DMS79 (cell line): ENCODE results near the gene PAPPA.
A peak's percentile ranks its signal among the peaks of the same experiment; 100 is the strongest.

Experiments used
- DNase-seq: peaks from one replicate; lab custom pipeline; 2025; lab: John Stamatoyannopoulos, UW

Gene PAPPA

DNA sequence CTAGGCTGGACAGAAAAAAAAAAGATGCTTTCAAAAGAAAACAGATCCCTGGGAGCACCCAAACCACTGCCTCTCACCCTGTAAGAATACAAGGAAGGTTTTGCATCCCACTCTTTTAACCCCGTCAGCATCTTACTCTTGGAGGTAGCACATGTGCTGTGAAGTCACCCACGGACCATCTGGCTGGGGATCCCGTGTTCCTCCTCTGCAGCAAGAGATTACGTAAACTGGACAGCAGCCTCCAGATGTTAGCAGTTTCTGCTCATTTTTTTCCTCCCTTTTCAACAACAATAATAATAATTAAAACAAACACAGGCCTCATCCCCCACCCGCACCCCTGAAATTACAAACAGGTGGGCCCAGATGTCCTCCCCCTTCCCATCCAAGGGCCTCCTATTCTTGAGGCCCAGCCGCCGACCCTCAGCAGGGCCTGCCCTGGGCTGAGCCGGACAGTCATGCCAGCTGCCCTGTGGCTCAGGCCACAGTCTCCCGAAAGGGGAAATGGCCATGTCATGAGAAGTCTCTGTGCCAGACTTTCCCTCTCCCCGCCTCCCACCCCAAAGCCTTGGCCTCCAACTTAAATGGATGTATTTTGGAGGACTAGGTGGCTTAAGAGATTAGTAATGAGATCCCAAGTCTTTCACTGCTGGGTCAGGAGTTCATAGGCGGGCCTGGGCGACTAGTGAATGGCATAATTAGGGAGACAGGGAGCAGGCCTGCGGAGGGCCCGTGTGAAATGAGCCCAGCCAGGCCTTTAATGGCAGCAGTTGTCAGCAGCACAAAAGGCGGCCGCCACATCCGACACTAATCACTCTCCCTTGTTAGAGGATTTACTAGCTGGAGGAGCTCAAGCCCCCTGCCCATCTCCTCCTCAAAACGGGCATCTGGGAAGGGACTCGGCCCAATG lies 165.1 kb downstream of the PAPPA start:
- no peak for DNase-seq

DNA sequence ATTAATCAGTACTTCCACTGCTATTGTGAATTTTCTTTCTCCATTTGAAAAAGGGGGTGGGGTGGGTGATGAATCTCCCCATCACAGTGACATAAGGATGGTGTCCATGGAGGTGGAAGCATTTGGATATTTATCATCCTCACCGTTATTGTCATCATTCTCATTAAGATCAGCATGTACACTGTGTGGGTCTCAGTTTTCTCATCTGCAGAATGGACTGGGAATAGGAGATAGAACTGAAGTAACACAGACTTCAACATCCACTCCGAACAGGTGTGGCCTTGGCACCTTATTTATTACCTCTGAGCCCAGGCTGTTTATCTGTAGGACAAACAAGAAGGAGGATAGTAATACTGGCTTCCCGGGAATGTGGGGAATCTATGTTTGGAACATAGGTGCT lies 165.9 kb downstream of the PAPPA start:
- no peak for DNase-seq

DNA sequence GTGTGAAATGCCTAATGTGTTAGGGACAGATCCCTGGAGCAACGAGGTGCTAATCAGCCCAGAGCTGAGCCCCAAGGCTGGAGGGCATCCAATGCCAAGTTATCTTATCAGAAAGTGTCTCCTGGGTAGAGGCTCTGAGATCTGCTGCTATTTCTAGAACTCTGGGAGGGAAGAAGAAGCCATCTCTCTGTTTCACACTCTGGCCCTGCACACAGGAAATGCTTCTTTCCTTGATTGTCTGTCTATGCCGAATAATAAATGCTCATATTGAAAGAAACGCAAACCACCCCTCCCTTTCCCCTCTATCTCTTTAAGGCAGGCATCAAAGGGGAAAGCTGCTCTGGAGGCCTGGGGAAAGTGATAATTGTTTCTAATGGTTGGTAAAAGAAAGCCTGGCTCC lies 166.7 kb downstream of the PAPPA start:
- DNase-seq = no peak

DNA sequence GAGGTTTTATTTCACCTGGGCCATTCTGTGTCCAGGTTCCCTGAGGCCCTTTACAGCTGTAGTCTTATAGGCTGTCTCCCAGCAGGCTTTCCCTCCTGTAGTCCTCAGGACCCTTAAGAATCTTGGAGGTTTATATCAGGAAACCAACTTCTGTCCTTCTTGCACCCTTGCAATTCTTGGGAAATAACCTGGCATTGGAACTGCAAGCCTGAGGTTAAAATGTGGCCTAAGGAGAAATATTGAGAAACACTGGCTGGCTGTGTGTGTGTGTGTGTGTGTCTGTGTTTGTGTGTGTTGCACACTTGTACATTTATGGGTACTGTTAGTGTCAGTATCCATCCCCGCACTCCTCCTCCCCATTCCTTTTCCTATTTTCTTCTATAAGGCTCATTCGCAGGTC lies 168.9 kb downstream of the PAPPA start:
- DNase-seq = no peak

DNA sequence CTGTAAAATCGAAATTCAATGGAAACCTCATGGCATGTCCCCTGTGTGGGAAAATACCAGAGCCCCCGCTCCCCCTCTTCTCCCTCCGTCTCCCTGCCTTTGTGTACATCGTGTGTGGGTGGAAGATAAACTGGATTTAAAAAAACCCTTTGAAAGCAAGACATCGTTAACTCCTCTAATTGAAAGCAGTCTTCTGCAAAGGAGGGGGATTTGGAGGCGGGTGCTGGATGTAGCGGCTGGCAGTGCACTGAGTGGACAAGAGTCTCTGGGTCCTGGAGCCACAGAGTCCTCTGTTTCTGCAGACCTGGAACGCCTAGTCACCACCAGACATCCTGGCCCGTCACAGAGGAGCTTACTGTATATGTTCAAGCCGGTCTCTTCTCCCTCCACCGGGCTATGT lies 169.4 kb downstream of the PAPPA start:
- DNase-seq = no peak

DNA sequence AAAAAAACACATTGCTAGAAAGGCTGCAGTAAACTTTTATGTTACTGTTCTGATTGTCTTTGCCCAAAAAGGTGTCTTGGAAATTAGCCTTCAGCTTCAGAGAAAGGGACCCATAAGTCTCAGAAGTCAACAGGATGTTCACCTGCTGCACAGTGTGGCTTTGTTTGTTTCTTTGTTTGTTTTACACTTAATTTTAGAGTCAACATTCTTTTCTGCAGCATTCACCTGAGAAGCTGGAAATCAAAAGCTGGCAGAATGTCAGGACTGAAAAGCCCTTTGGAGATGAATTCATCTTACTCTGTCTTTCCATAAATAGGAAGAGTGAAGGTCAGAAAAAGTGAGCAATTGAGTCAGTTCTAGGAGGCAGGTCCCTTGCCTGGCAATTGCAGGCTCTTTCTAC lies 170.0 kb downstream of the PAPPA start:
- peak; percentile 73 for DNase-seq

DNA sequence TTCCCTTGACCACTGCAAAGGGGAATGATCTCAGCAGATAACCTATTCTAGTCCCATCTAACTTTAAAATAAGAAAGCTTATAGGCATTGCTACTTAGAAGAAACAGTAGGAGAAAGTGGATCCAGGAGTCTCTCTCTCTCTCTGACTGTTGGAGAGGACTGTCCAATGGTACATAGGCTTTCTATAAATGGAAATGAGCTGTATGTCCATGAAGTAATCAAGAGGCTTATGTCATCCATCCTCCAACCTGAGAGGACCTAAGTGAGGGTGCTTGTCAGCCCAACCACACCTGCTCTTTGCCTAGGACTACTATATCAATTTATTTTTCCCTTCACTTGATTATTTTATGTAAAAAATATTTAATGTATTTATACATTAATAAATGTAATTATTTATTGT lies 172.3 kb downstream of the PAPPA start:
- no peak for DNase-seq

DNA sequence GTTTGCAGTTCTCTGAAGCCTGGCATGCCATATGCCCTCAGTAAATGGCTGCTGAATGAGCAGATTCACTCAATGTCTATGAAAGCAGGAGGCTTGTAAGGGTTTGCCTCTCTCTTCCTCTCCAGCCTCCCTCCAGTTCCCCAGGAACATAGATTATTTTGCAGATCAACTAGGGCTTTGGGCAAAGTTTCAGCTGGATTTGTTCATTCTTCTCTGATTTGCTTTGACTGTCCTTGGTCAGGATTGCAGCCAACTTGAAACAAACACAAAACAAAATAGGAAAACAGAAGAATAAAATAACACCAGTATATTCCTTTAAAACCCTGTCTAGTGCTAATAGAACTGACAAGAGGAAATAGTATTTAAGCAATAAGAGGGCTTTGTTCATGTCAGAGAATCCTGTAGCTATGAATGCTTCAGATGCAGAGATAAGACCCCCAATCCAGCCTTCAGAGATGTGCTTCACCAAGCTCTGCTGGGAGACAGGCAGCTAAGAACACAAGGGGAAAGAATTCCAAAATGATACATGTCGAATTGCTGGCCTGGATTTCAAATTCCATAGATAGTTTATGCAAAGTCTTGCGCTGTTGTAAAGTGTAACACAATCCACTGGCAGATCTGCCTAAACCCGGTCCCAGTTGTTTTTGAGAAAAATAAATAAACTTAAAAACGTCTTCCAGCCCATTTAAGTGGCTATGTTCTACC lies 174.3 kb downstream of the PAPPA start:
- DNase-seq = no peak

DNA sequence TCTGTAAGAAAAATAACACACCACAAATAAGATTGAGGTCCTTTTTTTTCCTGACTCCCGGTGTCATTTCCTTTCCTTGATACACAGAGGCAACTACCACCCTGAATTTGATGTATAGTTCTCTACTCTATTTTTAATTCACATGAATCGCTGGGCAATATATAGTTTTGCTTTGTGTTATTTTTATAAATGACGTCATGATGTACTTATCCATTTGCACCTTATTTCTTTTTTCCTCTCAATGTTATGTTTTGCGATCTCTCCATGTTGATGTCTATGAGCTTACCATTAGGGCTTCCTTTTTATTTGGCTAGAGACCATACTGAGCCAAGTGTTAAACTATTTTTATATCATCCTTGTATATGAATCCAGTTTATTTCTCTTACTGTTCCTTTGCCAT lies 175.9 kb downstream of the PAPPA start:
- no peak for DNase-seq

DNA sequence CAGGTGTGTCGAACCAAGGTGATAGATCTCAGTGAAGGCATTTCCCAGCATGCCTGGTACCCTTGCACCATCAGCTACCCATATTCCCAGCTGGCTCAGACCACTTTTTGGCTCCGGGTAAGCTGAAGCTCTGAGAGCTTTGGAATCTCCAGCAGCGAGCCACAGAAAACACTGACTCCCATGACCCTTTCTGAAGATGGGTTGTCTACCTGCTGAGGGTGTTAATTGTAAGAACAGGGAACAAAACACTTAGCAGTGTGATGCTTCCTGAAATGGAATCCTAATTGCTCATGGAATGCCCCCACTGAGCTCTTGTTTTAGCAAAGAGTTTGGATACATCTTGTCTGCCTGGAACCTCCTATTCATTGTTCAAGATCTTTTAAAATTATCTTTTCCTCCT lies 177.7 kb downstream of the PAPPA start:
- DNase-seq = no peak

DNA sequence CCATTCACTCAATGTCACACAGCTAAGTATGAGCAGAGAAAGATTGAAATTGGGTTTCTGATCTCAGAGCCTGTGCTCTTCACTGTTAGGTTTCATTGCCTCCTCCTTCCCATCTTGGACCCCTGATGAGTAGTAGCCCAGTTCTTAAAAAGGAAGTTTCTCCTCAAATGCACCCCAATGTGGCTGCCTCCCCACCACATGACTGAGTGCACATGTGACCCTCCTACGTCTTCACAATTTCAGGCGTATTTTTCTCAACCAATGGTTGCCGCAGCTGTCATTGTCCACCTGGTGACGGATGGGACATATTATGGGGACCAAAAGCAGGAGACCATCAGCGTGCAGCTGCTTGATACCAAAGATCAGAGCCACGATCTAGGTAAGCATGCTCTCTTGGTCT lies 178.5 kb downstream of the PAPPA start:
- DNase-seq = no peak

DNA sequence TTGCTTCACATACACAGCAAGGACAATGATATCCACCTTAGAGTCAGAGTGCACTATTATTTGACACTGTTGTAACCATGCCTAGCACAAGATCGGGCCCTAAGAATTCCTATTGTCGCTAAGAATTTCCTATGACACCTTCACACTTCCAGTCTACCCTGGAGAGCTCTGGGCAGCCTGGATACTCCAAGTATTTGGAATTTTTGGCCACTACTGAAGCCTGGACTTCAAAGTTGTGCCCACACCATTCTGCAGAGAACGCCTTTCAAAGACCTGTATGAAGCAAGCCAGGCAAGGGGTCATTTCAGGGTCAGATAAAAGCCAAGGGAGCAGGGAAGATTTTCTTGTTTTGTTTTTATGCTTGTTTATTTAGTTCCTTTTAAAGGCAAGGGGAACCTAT lies 179.7 kb downstream of the PAPPA start:
- DNase-seq = no peak

DNA sequence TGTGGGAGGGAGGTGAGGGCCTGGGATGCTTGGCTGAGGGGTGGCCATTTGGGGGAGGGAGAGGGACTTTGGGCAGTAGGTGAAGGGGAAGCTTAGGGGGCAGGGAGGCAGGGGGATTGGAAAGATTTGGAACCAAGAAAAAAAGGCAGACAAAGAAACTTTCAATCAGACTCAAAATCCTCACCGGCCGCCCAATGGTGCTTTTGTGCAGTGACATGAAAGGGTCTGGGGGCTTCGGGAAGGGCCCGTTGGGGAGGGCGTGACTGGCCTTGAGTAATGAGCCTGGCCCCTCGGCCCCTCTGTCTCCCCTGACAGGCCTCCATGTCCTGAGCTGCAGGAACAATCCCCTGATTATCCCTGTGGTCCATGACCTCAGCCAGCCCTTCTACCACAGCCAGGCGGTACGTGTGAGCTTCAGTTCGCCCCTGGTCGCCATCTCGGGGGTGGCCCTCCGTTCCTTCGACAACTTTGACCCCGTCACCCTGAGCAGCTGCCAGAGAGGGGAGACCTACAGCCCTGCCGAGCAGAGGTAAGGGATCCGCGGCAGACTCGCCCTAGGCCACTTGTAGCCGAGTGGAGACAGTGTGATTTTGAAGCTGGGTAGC lies 181.1 kb downstream of the PAPPA start:
- no peak for DNase-seq

DNA sequence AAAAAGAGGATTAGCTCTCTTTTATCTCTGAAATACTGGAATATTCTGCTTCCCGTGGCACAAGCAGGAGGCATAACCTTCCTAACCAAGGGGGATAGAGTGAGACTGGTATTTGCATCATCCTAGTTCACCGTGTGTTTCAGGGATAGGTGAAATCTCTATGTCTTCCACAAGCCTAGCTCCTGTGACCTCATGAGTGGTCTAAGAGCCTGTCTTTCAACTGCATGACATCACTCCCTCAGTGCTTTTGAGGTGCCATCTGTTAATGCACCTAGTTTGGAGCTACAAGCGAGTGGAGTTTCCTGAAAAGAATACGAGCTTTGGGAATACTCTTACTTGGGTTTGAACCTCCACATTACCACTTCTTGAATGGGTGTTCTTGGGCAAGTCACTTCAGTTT lies 181.8 kb downstream of the PAPPA start:
- no peak for DNase-seq

DNA sequence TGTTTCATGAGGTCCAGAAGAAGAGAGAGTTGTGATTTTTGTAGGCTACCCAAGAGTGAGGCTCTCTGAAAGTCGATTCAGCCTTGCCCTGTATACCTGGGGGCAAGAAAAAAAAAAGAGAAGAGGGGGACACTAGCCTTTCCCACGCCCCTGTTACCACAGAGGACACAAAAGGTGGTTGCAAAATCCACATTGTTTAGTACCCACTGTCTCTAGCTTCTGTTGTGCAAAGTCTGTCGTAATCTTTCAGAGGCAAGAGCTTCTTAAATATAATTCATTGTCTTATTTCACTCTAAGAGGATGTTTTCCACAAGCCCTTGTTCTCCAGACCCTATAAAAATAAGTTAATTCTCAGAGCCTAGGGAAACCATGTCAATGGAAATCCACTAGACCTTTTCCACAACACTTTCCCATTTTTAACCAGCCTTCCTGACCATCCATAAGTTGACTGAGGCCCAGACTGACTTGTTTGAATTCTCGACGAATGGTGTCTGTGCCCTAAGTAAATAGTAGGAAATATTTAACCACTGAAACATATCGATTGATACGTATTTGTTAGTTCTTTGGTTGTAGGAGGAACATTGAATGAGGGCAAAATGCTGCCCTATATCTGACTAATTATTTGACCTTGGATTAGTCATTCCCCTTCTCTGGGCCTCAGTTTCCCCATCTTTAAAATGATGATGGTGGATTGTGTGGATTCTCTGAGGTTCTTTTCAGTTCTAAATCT lies 182.7 kb downstream of the PAPPA start:
- DNase-seq = no peak

DNA sequence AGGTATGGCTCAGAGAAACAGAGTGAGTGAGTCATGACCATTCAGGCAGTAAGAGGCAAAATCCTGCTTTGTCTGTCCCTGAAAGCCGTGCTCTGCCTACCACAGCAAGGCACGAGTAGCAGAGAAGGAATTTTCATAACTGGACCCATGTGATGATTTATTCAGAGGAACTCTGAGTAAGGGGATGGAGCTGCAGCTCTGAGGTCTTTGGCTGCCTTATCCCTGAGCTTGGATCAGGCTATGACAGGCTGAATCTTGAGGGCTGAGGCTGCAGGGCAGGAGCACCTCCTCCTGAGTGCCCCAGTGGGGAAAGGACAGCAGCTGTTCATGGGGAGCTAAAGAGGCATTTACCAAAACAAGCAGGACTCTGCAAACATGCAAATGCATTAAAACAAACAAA lies 183.4 kb downstream of the PAPPA start:
- peak; percentile 15 for DNase-seq

DNA sequence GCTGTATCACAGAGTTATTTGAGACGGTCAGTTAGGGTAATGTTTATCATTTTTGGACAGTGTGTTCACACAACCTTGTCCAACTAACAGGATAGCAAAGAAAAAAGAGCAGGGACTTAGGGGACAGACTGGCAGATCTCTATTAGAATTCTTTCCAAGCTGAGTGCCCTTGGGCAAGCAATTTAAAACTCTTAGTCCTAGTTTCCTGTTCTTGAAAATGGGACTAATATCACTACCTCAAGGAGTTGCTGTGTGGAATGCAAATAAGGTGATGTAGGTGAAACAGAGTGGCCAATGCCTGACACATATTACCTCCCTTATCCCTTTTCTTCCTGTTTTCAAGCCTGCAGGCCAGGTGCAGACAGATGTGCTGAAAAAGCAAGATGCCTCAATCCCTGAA lies 186.7 kb downstream of the PAPPA start:
- no peak for DNase-seq

DNA sequence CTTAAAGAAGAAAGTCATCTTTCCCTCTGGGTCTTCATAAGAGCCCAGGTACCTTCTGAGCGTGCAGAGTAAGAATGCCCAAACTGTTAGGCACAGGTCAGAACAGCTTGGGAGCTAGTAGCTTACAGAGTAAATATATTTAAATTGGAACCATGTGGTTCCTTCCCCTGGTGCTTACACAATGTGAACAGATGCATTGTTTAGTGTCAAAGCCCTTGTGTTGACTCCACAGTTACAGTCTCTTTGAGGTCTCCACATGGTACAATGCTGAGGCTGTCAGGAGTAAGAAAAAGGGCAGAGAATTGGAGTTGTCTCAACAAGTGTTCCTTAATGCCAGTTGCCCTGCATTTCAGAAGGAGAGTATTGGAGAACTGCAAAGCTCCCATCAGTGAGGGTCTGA lies 188.5 kb downstream of the PAPPA start:
- DNase-seq = no peak

DNA sequence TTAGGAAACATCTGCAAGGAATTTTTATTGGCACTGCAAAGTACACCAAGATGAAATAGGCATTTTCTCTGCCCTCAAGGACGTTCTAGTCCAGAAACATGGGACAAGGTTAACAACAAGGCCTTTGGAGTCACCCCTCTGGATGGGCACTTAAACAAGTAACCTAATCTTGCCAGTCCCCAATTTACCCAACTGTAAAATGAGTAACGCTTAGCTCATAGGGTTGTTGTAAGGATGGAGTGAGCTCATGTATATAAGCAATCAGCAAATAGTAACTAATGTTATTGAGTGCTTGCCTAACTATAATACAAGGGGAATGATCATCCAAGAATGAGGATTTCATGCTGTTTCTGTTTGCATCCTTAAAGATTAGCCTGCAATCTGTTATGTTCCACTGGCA lies 189.3 kb downstream of the PAPPA start:
- DNase-seq = no peak

DNA sequence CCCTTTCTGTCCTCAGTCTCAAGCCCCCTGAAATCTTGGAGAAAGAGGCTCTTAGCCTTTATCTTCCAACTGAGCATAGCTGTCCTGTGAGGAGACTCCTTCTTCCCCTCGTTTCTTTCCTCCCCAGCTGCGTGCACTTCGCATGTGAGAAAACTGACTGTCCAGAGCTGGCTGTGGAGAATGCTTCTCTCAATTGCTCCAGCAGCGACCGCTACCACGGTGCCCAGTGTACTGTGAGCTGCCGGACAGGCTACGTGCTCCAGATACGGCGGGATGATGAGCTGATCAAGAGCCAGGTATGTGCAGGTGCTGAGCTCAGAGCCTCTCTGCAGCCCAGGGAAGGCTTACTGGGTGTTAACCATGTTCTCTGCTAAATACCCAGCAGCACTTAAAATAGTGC lies 190.8 kb downstream of the PAPPA start:
- no peak for DNase-seq

DNA sequence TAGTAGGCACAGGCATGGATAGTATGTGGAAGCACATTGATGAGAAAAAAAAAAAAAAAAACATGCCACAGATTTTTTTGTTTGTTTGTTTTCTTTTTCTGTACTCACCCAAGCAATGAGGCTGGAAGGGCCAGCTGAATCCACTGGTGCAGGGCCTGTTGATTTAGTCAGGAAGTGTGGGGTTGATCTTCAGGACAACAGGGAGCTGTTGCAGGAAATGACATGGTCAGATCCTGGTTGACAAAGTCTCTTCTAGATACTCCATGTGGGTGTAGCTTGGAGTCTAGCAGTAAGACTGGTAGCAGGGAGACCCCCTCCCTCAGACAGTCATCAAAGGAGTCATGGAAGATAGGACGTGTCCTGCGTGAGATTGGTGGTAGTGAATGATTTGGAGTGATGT lies 191.8 kb downstream of the PAPPA start:
- no peak for DNase-seq

DNA sequence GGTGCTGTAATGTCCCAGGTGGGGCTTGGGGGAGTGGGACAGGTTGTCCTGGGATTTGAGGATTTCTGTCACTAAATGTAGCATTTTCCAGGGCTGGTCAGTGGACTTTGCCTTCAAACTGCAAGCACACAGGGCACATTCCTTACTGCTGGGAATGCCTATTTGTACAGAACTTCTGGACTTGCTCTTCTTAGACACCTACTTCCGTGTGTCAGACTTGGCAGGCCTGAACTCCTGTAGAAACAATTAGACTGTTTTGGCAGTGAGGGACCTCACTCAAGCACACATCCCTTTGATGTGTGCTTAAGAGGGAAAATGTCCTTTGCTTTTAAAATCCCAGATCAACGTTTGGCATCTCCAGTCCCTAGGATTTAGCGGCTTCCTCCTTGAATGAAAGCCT lies 192.2 kb downstream of the PAPPA start:
- no peak for DNase-seq

DNA sequence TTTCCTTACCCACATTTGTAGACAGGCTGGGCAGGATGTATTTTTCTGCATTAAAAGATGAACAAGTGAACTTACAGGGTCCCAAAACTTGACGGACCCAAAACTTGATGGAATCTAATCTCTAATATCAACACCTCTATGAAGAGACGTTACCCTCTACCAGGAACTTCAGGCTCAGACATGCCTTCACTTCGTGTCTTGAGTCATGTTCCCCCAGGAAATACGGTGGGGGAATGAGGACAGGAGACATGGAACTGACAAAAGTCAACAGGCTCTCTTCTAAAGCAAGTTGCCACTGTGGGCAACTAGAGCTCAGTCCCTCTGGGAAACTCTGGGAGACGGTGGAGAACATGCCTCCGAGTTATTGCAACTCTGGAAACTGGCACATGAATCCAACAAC lies 196.1 kb downstream of the PAPPA start:
- DNase-seq = no peak
